ENCODE measurements around the gene ZFP3. TPM values are rescaled to one million over a fixed set of nuclear protein-coding genes. Genes with fewer than 3 reads are reported as not detected.
"Not testable (repeated sequence)": the region's sequence is repeated elsewhere in the genome, so short reads cannot be mapped to it uniquely, and the experiment has no call there.

ZFP3 gene
- polyA plus RNA-seq, 12 donors, result 7.8 to 16.5 (median 12.3) TPM; not detected in 1

DNA sequence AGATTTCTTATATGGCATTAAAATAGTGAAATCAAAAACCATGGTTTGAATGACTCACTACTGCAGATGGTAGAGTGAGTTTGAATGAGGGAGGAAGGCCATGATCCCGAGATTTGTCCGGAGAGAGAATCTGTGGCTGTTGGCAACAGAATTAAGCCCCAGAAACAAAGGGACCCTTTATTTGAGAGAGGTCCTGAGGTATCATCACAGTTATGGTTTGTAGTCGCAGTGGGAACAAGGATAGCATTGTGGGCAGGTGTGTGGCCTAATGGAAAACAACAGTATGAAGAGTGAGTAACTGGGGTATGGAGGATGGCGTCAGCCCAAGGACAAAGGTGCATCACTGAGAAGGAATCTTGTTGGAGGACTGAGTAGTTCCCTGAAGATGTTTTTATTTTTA, 8.5 kb upstream of the ZFP3 start:
- DNase-seq, result no peak

DNA sequence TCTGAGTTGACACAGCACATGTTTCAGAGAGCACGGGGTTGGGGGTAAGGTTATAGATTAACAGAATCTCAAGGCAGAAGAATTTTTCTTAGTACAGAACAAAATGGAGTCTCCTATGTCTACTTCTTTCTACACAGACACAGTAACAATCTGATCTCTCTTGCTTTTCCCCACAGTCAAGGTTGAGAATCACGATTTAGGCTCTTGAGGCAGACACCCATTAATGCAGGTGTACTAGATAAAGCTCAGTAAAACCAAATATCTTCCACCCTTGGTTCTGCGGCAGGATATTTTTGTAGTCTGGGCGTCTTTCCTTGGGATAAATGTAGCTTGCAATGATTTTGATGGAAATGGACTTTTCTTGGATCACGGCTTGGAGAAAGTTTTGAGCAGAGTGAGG, 2.8 kb upstream of the ZFP3 start:
- not testable (repeated sequence) for DNase-seq

DNA sequence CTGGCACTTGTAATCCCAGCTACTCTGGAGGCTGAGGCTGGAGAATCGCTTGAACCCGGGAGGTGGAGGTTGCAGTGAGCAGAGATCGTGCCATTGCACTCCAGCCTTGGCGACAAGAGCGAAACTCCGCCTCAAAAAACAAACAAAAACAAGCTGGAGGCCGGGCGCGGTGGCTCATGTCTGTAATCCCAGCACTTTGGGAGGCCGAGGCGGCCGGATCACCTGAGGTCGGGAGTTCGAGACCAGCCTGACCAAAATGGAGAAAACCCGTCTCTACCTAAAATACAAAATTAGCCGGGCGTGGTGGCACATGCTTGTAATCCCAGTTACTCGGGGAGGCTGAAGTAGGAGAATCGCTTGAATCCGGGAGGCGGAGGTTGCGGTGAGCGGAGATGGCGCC, 992 bp upstream of the ZFP3 start:
- not testable (repeated sequence) for DNase-seq

DNA sequence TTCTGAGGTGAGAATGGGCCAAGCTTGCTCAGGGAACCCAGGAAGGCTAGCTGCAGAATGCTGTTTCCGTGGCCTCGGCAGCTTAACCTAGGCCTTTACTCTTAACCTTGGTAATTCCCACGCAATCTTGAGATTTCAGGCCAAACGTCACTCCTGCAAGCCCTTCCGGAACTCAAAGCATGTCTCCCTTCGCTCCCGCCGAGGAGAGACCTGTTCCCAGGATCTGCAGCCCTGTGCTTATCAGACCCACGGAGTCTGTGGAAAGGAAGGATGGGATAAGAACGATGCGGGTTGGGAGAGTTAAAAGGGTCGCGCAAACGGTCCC, 524 bp upstream of the ZFP3 start:
- DNase-seq, result no peak

DNA sequence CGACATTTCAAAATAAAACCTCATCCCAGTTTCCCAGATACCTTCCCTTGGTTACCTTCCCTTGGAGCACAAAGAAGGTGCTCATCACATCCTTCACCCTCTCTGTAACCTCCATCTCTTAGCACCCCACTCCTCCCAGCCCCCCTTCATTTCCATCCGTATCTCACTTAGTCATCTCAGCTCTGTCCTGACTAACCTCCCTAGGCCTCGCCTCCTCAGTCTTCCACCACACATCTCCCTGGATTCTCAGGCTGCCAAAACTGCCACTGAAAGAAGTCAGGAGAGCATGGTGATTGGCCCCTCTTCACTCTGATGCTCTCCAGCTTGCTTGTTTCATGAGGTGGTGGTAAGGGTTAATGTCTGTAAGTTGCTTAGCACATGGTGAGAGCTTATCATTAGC, 2.3 kb downstream of the ZFP3 start:
- no peak for DNase-seq

DNA sequence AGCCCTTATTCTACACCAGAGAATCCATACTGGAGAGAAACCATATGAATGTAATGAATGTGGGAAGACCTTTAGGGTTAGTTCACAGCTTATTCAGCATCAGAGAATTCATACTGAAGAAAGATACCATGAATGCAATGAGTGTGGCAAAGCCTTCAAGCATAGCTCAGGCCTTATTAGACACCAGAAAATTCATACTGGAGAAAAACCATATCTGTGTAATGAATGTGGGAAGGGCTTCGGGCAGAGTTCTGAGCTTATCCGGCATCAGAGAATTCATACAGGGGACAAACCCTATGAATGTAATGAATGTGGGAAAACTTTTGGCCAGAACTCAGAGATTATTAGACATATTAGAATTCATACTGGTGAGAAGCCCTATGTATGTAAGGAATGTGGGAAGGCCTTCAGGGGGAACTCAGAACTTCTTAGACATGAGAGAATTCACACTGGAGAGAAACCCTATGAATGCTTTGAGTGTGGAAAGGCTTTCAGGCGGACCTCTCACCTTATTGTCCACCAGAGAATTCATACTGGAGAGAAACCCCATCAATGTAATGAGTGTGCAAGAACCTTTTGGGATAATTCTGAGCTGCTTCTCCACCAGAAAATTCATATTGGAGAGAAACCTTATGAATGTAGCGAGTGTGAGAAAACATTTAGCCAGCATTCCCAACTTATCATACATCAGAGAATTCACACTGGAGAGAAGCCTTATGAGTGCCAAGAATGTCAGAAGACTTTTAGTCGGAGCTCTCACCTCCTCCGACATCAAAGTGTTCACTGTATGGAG, 14.1 kb downstream of the ZFP3 start:
- no peak for DNase-seq

DNA sequence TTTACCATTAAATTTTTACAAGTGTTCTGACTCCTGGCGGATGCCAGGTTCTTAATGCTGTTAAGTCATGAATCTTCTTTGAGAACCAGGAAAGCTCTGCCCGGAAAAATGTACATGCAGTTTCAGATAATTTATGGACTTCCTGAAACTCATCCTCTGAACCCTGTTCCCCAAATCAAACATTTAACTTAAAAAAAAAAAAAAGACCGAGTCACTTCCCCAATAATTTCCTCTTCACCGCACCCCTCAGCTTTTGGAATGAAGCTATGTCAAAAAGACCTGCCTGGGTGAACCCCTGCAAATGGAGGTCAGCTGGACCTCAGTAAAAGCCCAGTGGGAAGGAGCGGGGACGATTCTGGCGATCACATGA, 18.4 kb downstream of the ZFP3 start:
- no peak for DNase-seq

DNA sequence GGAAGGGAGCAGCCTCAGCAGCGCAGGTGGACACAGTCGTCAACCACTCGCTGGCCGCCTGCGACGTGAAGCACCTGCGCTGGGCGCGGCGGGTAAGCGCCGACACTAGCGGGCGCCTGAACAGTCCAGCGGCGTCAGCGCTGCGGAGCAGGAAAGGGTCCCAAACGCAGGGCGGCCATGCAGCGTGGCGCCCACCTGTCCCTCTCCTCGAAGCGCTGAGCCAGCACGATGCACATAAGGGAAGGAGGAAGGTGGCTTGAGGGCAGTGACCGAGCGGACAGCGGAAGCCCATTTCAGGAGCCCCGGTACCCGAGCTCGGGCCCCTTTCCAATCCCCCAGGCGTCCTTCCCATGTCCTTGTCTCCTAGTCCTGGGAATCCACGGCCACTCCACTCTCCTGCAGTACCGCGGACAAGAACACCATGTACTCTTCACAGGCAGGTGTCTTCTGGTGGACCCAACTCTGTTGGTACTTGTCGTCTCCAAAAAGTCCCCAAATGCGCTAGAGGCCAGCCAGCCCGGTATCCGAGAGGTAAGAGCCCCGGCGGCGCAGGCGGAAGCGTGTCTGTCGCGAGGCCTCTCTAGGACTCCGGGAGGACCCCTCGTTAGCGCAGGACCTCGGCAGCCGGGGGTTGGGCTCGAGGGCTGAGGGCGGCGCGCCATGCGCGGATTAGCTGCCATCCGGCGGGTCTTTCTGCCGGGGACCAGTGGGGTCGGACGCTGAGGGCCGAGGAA, 19.0 kb downstream of the ZFP3 start:
- peak; percentile 72 for DNase-seq

DNA sequence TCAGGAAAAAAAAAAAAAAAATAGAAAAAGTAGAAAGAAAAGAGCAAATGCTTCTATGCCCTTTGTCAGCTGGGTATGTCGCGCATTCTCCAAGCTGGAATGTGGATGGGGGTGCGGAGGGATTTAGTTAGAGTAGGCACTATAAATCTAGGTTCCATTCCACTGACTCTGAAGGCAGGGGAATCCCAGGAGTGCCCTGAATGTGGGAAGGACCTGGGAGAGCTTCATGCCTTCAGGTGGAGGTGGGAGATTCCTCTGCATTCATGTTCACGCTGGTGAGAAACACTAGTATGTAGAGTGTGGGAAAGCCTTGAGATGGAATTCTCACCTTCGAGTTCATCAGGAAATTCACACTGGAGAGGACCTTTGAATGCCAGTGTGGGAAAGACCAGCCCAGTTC, 21.0 kb downstream of the ZFP3 start:
- no peak for DNase-seq

DNA sequence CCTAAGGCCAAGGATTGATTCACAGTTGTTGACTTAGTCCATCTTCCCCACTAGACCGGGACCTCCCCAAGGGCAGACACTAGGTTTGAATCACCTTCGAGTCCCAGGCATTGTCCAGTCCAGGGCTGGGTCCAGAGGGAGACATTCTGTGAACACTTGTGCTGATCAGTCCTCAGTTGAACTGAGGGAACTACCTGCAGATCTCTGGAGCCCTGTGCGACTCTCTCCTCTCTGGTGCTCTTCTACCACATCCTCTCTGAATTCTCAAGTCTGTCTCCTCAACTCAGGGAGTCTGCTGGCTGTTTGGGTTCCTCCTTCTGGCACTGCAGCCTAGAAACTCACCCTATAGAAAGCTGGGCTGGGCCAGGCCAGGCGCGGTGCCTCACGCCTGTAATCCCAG, 22.6 kb downstream of the ZFP3 start:
- no peak for DNase-seq

DNA sequence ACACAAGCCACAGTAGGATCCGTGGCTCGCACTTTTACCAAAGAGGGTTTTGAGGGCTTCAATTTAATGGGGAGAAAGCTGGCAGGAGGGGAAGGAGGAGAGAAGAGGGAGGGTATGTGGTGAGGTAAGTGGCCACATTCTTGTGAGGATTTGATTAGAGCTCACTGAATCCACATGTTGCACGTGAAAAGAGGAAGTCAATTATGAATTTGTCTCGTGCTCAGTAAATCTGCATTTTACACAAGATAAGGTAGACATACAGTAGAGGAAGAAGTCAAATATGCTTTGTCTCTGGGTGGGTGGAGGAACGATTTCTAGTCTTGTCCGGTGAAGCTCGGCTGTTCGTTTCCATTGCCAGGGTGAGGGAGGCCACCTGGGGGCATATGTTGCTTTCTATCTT, 32.5 kb downstream of the ZFP3 start:
- no peak for DNase-seq

DNA sequence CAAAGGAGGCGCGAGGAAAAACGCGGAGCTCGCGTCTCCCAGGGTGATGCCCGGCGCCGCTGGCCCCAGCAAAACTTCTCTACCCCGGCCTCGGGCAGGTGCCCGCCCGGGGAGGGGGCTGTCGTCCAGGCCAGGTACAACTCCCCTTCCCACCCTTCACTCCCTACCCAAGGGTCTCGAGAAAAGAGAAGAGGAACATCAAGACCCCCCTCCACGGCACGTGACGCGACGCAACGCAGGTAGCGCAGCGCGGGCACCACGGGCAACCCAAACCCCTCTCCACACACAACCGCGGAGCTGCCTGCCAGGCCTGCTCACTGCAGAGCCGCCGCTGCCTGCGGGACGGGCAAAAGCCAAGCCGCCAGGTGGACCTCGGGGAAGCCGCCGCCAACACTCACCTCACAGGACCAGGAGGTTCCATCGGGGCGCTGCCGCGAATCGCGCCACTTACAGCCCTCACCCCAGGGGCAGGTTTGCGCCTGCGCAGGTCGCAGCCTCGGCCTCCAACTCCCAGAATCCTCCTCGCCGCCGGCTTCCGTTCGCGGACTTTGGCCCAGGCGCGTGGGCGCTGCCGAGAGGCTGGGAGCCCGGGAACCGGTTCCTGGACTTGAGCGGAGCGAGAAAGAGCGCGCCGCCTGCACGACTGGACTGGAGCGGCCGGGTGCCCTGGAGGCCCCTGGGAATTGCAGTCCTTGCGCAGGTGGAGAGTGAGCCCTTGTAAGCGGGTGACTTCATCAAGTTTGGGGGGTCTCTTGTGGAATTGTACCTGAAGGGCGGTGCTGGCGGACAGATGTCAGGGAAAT, 33.3 kb downstream of the ZFP3 start, which contains the start of gene ZNF232:
Gene ZNF232, minus strand, starts transcription at position 477 of the 803 bp plus-strand sequence. Its CDS starts 56 bp downstream, at position 421.
- DNase-seq, result peak; percentile 92

DNA sequence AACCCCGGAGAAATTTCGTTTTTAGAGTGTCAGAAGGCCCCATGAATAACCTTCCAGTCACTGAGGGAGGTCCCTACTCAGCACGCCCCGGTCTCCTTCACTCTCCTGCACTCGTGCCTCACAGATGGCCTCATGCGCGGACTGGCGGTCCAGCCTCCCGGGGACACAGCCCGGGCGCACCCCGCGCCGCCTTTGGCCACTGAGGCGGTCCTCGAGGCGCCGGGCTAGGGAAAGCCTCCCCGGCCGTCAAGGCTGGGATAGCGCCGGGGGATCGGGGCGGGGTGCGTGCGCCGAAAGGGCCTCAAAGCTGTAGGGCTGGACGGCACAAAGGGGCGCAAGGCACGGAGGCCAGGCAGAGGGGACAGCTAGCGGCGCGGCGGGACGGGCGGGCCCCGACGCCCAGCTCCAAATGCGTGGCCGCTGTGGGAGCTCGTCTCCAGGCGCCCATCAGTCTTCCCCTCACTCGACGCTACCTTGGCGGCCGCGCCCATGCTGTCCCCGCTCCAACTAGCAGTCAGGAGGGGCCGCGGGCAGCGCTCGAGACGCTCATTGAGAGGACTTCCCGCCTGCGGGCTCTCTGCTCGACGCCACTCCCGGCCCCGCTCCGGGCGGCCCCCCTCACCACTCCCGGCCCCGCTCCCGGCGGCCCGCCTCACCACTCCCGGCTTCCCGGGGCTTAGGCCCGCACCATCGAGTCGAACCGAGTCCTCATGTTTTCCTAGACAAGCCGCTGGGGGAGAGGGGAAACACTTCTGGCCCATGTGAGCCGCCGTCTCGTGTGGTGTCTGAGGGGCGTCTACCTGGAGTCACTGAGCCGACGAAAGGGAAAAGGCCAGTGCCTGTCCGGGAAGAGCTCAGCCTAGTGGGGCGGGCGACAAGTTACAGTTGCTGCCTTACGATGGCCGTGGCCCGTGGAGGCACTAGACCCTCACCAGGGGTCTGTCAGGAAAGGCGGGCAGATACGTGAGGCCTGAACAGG, 37.7 kb downstream of the ZFP3 start, which contains the start of gene USP6:
Gene USP6, plus strand, starts transcription at position 360 of the 979 bp plus-strand sequence. CDS start 14,336 bp downstream, outside the sequence.
- DNase-seq, result no peak

DNA sequence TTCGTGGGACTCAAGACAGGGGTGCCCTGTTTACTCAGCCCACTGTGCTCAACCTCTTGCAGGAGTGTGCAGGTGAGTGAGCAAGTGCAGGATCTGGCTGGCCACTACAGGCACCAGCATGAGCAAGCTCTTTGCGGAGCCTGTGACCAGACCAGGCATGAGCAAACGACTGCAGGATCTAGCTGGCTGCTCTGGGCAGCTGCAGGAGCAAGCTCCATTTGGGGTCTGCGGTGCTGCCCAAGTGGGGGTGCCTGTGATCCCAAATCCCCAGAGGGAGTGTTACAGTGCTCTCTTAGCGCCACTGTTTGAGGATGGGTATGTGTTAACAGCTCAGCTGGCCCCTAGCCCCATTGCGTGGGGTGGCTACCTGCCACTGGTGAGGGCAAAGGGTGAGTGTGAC, 40.0 kb downstream of the ZFP3 start:
- DNase-seq, result no peak

DNA sequence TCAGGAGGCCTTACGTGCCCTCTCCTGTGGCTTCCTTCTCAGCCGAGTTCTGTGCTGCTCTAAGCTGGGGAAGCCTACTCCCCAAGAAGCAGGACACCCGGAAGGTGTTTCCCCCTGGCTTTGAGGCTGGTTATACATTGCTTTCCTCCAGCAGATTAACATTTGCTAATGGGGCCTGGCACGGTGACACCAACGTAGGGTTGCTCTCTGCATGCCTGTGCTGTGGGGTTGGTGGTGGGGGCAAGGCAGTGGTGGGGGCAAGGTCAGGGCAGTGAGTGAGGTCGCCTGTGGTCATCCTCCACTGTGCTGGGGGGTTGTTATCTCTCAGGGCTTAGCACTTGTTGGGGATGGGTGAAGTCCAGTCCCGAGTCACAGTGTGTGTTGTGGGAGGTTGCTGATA, 41.8 kb downstream of the ZFP3 start:
- DNase-seq, result no peak

DNA sequence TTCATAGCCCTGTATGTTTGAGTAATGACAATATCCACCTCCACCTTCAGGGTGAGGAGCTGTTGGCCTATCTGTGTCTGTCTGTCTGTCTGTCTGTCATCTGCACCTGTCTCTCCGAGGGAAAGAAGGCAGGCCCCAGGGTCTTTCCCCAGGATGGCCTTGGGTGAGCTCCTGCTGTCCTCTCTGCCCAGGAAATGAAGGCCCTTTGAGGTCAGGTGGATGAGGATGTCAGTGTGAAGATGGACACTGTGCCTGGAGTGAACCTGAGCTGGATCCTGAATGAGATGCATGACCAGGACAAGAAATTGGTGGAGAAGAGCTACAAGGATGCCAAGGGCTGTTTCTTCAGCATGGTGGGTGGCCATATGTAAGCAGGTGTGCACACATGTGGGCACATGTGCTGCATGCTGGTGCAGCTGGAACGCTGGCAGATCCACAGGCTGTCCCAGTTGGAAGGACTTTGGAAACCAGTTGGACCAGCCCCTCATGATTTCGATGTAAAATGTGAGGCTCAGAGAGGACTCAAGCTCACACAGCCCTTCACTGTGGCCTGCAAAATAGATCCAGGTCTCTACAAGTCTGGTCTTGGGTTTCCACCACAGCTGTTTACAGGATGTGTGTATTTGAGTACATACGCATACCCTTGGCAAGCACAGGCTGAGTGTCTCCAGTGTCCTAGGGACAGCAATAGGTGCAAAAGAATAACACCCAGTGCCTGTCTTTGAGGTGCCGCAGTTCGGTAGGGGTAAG, 42.3 kb downstream of the ZFP3 start:
- DNase-seq, result not testable (repeated sequence)

DNA sequence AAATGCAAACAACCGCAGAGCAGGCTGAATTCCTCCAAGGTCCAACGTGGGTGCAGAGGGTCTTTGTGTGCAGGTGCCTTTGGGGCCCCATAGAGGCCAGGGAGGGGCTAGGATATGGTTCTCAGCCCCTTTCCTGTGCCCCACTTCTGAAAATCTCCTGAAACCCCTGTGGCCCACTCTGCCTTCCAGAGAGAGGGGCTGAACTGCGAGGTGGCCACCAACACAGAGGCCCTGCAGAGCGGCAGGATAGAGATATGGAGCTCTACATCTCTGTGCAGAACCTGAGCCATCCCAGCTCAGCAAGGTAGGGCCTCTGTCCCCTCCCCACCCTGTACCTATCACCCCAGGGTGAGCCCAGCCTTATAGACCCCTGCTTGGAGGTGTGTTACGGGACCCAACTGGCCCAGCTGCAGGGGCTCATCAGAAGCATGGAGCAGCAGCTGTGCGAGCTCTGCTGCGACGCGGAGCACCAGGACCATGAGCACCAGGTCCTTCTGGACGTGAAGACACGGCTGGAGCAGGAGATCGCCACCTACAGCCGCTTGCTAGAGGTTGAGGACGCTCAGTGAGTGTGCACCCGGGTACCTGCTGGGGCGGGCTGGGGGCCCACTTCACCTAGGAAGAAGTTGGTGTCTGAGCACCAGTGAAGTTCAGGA, 43.0 kb downstream of the ZFP3 start:
- DNase-seq, result no peak

DNA sequence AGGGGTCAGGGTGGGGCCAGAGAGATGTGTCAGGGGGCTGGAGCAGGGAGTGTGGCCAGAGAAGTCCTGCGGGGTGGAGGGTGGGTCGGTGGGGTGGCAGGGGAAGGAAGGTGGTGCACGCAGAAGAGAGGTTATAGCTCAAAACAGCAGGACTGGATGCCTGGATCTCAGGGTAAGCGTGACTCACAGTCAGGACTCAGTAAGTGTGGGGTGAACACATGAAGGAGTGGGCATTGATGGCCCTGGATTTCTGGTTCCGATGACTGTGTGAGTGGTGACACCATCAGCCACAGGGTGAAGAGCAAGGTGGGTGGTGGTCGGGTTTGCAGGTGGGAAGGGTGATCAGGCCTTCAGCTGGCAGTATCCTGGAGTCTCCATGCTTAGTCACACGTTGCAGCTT, 43.8 kb downstream of the ZFP3 start:
- DNase-seq, result not testable (repeated sequence)

DNA sequence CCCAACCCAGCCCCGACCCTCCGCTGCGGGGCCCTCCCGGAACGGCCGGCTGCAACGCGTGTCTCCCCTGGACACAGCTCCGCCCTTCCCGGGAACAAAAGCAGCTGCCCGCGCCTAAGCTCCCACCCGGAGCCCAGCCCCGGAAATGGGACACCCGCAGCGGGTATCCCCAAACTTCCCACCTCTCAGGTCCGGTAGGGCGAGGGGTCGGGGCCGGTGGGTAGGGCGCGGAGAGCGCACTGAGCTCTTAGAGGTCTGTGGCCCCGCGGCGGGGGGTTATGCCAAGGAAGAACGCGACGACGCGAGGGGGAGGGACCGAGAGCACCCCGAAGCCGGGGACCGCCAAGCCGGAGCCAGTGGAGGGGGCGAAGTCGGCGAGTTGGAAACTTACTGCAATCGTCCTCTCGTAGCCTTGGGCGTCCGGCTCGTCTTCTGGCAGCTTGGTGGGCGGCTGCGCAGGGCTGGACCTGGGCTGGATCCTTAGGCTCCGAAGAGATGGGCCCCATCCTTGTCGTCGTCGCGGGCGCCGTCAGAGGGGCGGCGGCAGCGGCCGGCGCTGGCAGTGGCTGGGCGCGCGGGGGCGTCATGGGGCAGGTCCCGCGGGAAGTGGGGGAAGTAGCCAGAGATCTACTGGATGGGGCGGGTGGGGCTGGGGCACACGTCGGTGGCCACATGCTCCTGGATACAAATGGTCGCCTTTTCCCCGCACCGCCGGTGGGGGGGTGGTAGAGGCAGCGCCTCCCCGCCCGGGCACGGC, 44.5 kb downstream of the ZFP3 start:
- peak; percentile 33 for DNase-seq

Data from muscle of arm (tissue), 12 donors.